NT2/D1 (cell line): ENCODE data around the gene RBM26.
A peak's percentile ranks its signal among the peaks of the same experiment; 100 is the strongest.

ENCODE experiments used
- DNase-seq: peaks from one replicate; pipeline ENCODE4 v3.0.0-alpha.2; 2011; ENCODE audit warnings: low read depth, low spot score
- H3K27me3 ChIP-seq: 2 replicates; pipeline ENCODE4 v1.6.0; 2011; ENCODE audit warnings: mild to moderate bottlenecking; ENCODE audit not compliant: insufficient read length, insufficient read depth
- H3K36me3 ChIP-seq: 2 replicates; pipeline ENCODE4 v1.6.1; 2011; ENCODE audit warnings: mild to moderate bottlenecking, low read length, mixed read lengths; ENCODE audit not compliant: insufficient read depth, insufficient read length
- H3K4me1 ChIP-seq: 2 replicates; pipeline ENCODE4 v1.5.1; 2011; ENCODE audit not compliant: insufficient read depth, insufficient read length
- H3K4me3 ChIP-seq: 2 replicates; pipeline ENCODE4 v1.5.1; 2011; ENCODE audit warnings: low read depth; ENCODE audit not compliant: insufficient read length
- H3K9ac ChIP-seq: 2 replicates; pipeline ENCODE4 v1.6.0; 2011; ENCODE audit warnings: low read depth; ENCODE audit not compliant: insufficient read length
- H3K9me3 ChIP-seq: 2 replicates; pipeline ENCODE4 v1.5.1; 2011; ENCODE audit warnings: mild to moderate bottlenecking, low read length; ENCODE audit not compliant: insufficient read depth
- SUZ12 ChIP-seq: IDR thresholded peaks from 2 replicates; pipeline ENCODE4 v1.6.1; 2011; ENCODE audit not compliant: insufficient read length, insufficient read depth; ENCODE audit errors: extremely low read depth
- YY1 ChIP-seq: IDR thresholded peaks from 2 replicates; pipeline ENCODE4 v1.6.1; 2011; ENCODE audit not compliant: insufficient read length, insufficient read depth
- ZNF274 ChIP-seq: IDR thresholded peaks from 2 replicates; pipeline ENCODE4 v1.6.1; 2011; ENCODE audit warnings: mild to moderate bottlenecking, low read depth, low read length

The RBM26 gene, protein sequence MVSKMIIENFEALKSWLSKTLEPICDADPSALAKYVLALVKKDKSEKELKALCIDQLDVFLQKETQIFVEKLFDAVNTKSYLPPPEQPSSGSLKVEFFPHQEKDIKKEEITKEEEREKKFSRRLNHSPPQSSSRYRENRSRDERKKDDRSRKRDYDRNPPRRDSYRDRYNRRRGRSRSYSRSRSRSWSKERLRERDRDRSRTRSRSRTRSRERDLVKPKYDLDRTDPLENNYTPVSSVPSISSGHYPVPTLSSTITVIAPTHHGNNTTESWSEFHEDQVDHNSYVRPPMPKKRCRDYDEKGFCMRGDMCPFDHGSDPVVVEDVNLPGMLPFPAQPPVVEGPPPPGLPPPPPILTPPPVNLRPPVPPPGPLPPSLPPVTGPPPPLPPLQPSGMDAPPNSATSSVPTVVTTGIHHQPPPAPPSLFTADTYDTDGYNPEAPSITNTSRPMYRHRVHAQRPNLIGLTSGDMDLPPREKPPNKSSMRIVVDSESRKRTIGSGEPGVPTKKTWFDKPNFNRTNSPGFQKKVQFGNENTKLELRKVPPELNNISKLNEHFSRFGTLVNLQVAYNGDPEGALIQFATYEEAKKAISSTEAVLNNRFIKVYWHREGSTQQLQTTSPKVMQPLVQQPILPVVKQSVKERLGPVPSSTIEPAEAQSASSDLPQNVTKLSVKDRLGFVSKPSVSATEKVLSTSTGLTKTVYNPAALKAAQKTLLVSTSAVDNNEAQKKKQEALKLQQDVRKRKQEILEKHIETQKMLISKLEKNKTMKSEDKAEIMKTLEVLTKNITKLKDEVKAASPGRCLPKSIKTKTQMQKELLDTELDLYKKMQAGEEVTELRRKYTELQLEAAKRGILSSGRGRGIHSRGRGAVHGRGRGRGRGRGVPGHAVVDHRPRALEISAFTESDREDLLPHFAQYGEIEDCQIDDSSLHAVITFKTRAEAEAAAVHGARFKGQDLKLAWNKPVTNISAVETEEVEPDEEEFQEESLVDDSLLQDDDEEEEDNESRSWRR

DNA sequence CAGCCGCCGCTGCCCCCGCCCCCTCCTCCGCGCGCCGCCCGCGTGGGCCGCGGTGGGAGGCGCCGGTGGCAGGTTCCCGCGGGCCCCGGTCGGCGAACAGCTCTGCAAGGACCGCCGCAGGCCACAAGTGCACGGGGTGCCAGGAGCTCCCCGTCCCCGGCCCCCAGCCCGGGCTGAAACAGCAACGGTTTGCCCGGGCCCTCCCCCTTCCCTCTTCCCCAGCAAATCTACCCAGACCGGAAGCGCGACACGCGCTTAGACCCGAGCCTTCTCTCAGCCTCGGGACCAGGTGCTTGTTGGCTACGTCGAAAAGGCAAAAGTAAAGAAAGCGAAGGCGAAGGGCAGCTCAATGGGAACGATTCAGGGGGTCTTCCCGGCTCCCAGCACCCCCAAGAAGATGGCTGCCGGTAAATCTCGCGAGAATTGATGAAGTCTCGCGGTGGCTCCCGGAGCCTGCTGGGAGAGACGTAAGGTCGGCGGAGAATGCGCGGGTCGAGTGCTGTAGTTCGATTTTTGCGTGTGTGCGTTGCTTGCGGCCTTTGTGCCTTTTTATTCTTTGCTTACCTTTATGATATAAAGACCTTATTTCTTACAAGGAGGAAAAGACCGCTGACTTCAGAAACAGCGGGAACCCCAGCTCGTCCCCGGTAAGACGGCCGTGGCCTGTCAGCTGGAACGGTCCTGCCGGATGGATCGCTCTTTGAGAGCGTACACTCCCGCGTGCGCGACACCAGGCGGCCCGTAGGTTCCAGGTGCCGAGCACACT lies at the start of gene RBM26:
TSS of gene RBM26 (minus strand) at position 425 of the 766 bp plus-strand sequence. CDS start 481 bp downstream, outside the sequence.
- Histone ChIP-seq H3K4me3 (peak within 1 kb of the TSS; percentile 86), H3K9ac (peak within 1 kb of the TSS; percentile 95), H3K9me3 (no peaks in the 10 kb centered on the region), H3K4me1 (no peaks in the 10 kb centered on the region), H3K36me3 (peaks cover 2% of the 10 kb centered on the region), H3K27me3 (no peaks in the 10 kb centered on the region)
- TF ChIP-seq YY1 = peak; percentile 72
- no peak for TF ChIP-seq SUZ12
- DNase-seq = peak; percentile 93

DNA sequence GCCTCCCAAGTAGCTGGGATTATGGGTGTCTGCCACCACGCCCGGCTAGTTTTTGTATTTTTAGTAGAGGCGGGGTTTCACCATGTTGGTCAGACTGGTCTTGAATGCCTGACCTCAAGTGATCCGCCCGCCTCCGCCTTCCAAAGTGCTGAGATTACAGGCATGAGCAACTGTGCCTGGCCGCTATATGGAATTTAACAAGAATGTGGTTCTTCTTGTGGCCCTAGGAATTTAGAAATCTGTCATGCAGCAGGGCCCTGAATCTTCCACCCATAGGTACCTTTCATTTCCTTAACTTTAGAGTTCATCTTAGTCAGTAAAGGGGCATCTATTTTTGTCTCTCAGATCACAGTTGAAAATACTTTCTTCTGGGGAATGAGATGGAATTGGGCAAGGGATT lies 49.3 kb upstream of the RBM26 start:
- Histone ChIP-seq H3K4me1 (no peaks in the 10 kb centered on the region), H3K9me3 (no peaks in the 10 kb centered on the region), H3K27me3 (no peaks in the 10 kb centered on the region), H3K9ac (no peak overlapping the region), H3K4me3 (no peak overlapping the region), H3K36me3 (no peaks in the 10 kb centered on the region)
- DNase-seq = no peak
- TF ChIP-seq YY1 (no peak), SUZ12 (no peak), ZNF274 (no peak)

DNA sequence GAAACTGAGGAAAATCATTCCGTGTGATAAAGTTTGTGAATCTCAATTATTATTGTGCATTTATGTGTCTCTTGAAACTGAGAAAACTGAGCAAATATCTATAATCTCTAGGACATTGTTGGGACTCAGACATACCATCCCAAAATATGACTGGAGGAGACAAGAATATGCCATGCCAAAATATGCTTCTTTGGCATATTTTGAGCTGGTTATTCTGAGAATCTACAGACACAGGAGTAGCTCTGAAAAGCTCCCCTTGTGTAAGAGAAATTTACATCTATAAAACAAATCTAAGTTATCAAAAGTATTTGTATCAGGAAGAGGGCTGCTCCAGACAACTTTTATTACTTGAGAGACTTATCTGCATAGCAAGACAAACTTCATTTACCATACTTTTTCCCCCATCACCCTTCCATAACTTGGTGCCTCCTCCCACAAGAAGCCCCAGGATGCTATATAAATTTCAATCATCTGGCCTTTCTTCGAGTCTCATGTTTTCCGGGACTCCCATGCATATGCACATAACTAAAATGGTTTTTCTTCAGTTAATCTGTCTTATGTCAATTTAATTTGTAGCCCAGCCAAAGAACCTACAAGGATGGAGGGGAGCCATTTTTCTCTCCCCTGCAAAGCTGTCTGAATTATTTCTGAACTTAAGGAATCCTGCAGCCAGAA lies 46.3 kb upstream of the RBM26 start:
- TF ChIP-seq YY1 = no peak
- TF ChIP-seq ZNF274 = no peak
- TF ChIP-seq SUZ12 = no peak

DNA sequence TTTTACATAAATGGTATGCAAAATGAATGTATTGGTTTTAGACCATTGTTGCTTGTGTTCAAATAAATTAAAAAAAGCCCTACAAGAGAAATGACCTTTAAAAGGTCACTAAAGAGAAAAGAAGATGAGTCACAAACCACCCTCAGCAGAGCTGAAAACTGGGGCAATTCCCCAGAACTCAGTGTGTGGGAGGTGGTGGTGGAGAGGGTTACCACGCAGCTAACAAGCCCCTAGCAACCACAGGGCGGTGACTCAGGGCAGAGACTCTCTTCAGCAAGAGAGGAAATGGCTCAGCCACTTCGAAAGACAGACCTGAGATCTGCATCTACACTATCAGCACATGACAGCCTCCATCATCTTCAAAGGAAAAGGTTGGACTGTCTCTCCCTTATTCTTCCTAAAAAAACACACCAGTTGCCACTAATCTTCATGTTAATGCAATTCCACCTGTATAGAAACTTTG lies 45.5 kb upstream of the RBM26 start:
- TF ChIP-seq ZNF274 (no peak), SUZ12 (no peak), YY1 (no peak)

More for the DNA sequence above, 46.3 kb upstream of the RBM26 start:
- Histone ChIP-seq H3K4me3 (no peak overlapping the region), H3K36me3 (no peaks in the 10 kb centered on the region), H3K4me1 (no peaks in the 10 kb centered on the region), H3K9me3 (no peaks in the 10 kb centered on the region), H3K27me3 (no peaks in the 10 kb centered on the region), H3K9ac (no peak overlapping the region)
- no peak for DNase-seq

DNA sequence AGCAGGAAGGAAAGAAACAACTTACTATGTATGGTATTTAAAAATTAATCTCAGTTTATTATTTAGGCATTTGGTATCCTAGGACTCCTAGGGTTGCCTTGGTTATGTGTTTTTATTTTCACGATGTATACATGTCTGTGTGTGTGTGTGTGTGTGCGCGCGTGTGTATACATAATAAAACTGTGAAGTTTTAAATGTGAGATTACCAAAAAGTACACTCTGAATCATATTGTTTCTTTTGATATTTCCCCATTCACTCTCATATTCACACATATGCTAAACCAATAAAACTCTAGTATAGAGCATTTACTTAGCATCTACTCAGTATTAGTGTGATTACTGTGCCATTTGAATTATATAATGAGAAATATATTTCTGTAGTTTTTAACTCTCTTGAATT lies 44.1 kb upstream of the RBM26 start:
- Histone ChIP-seq H3K9me3 (no peaks in the 10 kb centered on the region), H3K36me3 (no peaks in the 10 kb centered on the region), H3K27me3 (no peaks in the 10 kb centered on the region), H3K9ac (no peak overlapping the region), H3K4me3 (no peak overlapping the region), H3K4me1 (no peaks in the 10 kb centered on the region)
- no peak for DNase-seq
- TF ChIP-seq YY1 = no peak
- no peak for TF ChIP-seq SUZ12

More for the DNA sequence above, 45.5 kb upstream of the RBM26 start:
- Histone ChIP-seq H3K4me3 (no peak overlapping the region), H3K9ac (no peak overlapping the region), H3K4me1 (no peaks in the 10 kb centered on the region), H3K27me3 (no peaks in the 10 kb centered on the region), H3K9me3 (no peaks in the 10 kb centered on the region), H3K36me3 (no peaks in the 10 kb centered on the region)
- peak; percentile 30 for DNase-seq

DNA sequence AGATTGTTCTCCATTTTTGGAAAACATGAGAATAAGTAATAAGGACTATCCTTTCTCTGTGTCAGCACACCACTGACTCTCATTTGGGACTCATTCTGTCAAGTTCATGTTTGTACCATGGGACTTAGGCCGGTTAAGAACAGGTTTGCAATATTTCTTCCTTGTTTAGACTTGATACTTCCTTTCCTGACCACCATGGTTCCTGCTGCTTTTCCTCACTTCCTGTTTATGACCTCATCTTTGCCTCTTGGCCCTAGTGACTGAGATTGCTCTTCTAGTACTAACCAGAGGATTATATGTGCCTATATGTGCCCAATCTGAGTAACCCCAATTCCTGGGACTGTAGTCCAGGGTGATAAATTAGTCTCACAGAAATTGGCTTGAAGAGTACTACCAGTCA lies 42.4 kb upstream of the RBM26 start:
- DNase-seq = no peak
- H3K36me3 ChIP-seq = no peaks in the 10 kb centered on the region
- no peaks in the 10 kb centered on the region for H3K27me3 ChIP-seq

More for the DNA sequence above, 42.4 kb upstream of the RBM26 start:
- no peak overlapping the region for H3K9ac ChIP-seq
- no peaks in the 10 kb centered on the region for H3K9me3 ChIP-seq
- H3K4me3 ChIP-seq = no peak overlapping the region
- no peaks in the 10 kb centered on the region for H3K4me1 ChIP-seq
- no peak for TF ChIP-seq YY1
- TF ChIP-seq SUZ12 = no peak
- no peak for TF ChIP-seq ZNF274
